Stimulated activated naive CD8-positive, alpha-beta T cell treated with anti-CD3 and anti-CD28 coated beads, Interleukin-15, Interleukin-2, amounts not matched to agents 100 U/mL and 50 U/mL, for 24 hours (primary cell): ENCODE data around the gene DNAH9.

Source experiments
- ATAC-seq: fragments of 150-1000 bp; cut with Tn5 transposase; one replicate; pipeline ENCODE4 v1.10.0; 2021
- DNase-seq: peaks from one replicate; pipeline ENCODE4 v3.0.0; 2021

The DNAH9 gene

GRCh38 chr17:11671126-11671525 lies 72.9 kb downstream of the DNAH9 start:
- ATAC-seq = no peak
- no peak for DNase-seq

GRCh38 chr17:11682646-11683045 lies 84.4 kb downstream of the DNAH9 start:
- no peak for DNase-seq
- no peak for ATAC-seq

DNA sequence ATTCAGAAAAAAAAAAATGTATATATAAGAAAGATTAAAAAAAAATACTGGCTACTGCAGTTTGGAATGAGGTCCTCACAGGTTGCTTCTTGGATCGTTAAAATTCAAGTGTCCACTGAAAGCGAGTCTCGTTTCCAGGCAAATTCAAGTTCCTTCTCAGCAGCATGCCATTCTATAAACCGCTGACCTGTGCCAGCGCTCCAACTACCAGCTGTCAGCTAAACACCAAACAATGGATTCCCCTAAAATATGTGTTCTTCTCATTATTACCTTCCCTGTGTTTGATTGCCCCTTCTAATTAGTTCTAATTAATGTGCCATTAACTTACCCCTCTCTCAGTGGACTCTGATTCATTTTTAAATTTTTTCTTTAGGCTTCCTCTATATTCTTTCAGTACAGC lies 92.4 kb downstream of the DNAH9 start:
- DNase-seq = no peak
- ATAC-seq = no peak

DNA sequence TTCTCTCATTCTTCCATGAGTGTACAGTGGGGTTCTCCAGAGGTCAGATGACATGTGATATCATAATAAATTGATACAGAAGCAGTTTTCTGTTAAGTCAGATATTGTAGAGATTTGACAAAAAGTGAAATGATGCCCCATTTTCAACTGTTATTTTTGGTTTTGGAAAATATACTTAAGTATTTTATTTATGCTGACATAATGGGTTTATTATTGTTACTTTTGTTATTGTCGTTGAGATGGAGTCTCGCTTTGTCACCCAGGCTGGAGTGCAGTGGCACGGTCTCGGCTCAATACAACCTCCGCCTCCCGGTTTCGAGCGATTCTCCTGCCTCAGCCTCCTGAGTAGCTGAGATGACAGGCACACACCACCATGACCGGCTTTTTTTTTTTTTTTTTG lies 94.4 kb downstream of the DNAH9 start:
- ATAC-seq = no peak
- no peak for DNase-seq

- DNase-seq = no peak
Measured at GRCh38 chr17:11693284-11693683, 95.0 kb downstream of the DNAH9 start.

GRCh38 chr17:11700668-11701067 lies 102.4 kb downstream of the DNAH9 start:
- no peak for ATAC-seq
- no peak for DNase-seq

More at GRCh38 chr17:11693284-11693683, 95.0 kb downstream of the DNAH9 start:
- no peak for ATAC-seq

- no peak for DNase-seq
- no peak for ATAC-seq
Measured at GRCh38 chr17:11701911-11702310, 103.6 kb downstream of the DNAH9 start.

DNA sequence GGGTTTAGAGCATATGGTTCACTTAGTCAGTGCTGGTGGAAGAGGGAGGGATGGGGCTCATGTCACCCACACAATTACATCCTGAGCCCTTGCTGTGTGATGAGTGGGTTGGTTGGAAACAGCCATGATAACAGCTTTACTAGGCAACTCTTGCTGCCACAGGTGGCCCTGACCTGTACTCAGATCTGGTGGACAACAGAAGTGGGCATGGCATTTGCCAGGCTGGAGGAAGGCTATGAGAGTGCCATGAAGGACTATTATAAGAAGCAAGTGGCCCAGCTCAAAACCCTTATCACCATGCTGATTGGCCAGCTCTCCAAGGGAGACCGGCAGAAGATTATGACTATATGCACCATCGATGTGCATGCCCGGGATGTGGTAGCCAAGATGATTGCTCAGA lies 105.8 kb downstream of the DNAH9 start:
- ATAC-seq = no peak
- no peak for DNase-seq

- DNase-seq = no peak
- no peak for ATAC-seq
Measured at GRCh38 chr17:11705111-11705510, 106.8 kb downstream of the DNAH9 start.

DNA sequence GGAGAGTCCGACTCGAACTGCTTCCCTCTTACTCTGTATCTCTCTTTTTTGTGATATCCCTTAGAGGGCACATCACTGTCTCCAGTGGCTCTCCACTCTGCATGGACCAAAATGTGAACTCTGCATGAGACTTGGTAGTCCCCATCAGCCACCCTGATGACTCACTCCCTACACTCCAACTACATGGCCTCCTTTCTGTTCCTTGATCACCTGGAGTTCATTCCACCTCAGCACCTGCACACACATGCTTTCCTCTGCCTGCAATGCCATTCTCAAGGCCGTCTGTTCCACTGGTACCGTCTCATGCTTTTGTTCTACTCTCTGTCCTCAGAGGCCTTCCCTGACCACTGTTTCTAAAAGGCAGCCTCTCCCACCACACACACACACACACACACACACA lies 109.3 kb downstream of the DNAH9 start:
- ATAC-seq (no peak), DNase-seq (no peak)

DNA sequence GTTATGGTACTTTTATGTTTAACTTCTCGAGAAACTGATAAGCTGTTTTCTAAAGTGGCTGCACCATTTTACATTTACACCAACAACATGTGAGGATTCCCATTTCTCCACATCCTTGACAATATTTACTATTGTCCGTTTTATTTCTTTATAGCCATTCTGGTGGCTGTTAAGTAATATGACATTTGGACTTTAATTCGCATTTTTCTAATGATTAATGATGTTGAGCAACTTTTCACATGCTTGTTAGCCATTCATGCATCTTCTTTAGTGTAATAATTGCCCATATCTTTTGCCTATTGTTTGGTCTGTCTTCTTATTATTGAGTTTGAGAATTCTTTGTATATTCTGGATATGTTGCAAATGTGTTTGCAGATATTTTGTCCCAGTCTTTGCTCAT lies 114.2 kb downstream of the DNAH9 start:
- DNase-seq (no peak), ATAC-seq (no peak)

GRCh38 chr17:11719203-11719602 lies 120.9 kb downstream of the DNAH9 start:
- DNase-seq (no peak), ATAC-seq (no peak)

DNA sequence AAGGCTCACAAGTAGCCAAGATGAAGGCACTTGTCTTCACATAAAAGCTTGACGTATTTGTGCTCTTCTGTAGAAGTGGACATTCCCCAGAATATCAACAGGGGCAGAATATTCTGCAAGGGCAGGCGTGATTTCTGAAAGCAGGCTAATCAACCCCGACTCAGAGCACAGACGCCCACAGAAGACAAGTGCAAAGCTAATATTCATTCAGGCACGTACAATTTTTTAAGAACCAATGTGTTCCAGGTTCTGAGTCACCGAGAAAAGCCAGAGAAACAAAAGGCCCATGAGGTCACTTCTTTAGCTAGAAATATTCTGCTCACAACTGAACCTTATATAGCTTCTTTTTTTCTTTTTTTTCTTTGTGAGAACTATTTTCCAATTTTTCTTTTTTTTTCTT lies 121.6 kb downstream of the DNAH9 start:
- ATAC-seq (no peak), DNase-seq (no peak)

DNA sequence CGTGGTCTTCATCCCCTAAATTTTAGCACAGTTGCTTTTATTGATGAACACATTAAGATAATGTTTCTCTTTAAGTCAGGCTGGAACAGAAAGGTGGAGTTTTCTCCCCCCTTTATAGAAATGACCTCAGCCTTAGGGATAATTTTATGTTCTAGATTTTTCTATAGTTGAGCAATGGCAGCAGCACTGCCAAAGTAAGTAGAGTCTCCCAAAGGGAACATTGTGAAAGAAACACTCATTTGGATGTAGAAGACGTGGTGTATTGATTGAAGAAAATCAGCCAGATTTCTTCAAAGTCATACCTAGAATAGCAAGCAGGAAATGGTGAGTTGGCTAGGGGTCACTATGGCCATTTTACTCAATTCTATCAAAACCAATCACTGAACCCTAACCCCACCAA lies 122.5 kb downstream of the DNAH9 start:
- ATAC-seq (no peak), DNase-seq (no peak)

GRCh38 chr17:11730747-11731146 lies 132.5 kb downstream of the DNAH9 start:
- no peak for ATAC-seq

DNA sequence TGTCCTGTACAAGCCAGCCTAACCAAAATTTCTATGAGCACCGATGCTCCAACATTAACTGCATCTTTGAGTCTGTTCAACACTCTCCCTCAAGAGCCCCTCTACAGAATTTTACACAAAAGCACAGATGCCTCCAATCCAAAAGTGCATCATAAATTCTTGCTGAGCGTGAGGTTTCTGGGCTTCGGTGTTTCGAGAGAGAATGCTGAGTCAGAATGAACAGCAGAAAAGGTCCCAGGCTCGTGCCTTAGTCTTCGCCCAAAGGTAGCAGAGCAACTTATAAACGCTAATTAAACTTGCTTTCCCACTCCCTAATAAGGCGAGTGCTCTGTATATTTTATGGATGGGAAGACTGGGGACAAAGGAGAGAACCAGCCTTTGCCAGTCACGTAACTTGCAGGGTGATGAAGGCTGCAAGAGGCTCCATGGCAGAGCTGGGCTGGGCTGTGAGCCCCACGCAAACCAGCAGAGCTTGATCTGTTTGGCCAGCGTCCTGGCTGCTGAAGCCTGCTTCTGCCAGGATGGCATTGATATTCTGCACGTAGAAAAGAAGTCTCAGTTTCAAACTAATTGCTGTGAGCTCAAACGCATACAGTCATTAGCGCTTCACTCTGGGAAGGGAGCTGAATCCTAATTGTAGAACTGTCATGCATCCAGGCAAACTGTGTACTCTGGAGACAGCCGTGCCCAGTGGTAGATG lies 138.5 kb downstream of the DNAH9 start:
- ATAC-seq = no peak

More at GRCh38 chr17:11730747-11731146, 132.5 kb downstream of the DNAH9 start:
- no peak for DNase-seq

DNA sequence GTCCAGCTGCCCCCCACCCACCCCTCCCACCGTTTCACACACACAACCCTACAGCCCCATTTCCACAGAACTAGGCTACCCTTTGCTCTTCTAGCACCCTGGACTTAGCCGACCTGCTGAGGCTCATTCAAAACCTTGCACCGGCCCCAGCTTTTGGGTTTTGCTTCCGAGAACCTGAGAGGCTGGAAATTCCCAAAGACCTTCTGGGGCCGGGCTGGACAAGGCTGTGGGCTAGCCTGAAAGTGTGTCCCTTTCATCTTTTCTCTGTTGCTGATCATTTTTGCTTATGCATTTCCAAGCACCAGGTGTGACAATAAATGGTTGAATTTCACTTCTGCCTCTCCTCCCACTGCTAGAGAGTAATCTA lies 139.0 kb downstream of the DNAH9 start:
- DNase-seq (no peak), ATAC-seq (no peak)

More for the DNA sequence above, 138.5 kb downstream of the DNAH9 start:
- DNase-seq = no peak

- ATAC-seq (no peak), DNase-seq (no peak)
Measured at GRCh38 chr17:11738151-11738550, 139.9 kb downstream of the DNAH9 start.

DNA sequence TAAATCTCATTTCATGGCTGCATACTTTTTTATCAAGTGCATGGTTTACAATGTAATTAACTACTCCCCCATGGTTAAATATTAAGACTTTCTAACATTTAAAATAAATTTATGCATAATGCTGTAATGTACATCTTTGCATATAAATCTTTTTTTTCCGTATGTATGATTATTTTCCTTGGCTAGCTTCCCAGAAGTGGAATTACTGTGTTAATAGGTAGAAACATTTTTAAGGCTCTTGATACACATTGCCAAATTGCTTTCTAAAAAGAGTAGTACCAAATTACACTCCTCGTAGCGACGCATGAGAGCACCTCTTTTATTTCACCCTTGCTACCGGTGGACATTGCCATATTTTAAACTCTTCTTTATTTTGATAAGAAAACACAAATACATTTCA lies 141.1 kb downstream of the DNAH9 start:
- no peak for DNase-seq
- ATAC-seq = no peak

DNA sequence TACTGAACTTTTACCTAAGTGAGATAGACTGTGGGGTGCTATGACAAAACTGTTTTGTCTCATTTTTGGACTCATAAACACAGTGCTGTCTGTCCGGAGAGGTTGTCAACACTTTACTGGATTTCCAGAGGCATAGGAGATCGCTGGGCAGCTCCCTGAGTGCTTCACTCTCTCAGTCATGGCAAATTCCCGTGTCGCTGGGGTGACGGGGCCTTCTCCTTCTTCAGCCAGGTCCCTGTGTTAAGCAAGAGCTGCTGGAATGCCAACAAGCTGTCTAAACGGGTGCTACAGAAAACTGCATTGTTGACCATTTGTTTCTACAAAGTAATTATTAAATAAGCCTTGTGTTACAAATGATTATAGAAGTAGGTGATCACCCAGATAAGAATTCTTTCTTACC lies 141.6 kb downstream of the DNAH9 start:
- ATAC-seq = no peak
- no peak for DNase-seq

DNA sequence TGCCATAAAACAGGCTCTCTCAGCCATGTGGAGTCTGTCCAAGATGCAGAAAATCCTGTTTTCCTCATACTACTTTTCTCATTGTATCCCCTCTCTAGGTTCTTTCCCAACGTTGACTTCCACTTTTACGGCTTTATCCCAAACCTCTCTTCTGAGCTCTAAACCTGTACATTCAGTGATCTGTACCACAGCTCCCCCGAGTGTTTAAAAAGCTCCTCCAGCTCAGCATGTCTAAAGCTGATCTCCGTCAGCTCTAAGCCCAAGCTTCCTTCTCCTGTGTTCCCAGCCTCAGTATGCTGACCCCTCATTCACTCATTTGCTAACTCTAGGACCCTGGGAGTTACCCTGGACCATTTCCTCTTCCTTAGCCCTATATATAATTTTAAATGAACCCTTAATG lies 144.6 kb downstream of the DNAH9 start:
- no peak for DNase-seq

GRCh38 chr17:11744696-11745095 lies 146.4 kb downstream of the DNAH9 start:
- no peak for ATAC-seq
- no peak for DNase-seq

More for the DNA sequence above, 144.6 kb downstream of the DNAH9 start:
- ATAC-seq = no peak

GRCh38 chr17:11747441-11747840 lies 149.2 kb downstream of the DNAH9 start:
- ATAC-seq = no peak
- no peak for DNase-seq

DNA sequence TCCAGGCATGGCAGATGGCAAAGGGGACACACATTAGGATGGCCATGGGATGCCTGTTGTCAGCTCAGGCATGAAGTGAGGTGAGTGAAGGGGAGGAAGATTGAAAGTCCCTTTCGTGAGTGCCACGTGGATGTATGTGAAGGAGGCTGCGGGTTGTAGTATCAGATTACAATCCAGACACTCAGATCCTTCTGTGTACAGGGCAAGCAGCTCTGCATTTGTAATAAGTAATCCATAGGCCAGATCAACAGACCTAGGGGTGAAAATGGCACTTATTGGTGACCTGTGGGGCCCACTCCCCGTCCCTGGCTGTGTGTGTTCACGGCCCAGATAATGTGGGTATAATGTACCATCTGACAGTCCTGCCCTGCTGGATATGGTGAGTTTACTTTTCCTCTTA lies 159.5 kb downstream of the DNAH9 start:
- ATAC-seq = no peak
- DNase-seq = no peak

- no peak for DNase-seq
- no peak for ATAC-seq
Measured at GRCh38 chr17:11768106-11768505, 169.8 kb downstream of the DNAH9 start.
